Right kidney (tissue), 1 donor: ENCODE data around the gene FGF18.
"Not testable (repeated sequence)": the region's sequence is repeated elsewhere in the genome, so short reads cannot be mapped to it uniquely, and the experiment has no call there.

Experiments
- DNase-seq: peaks from one replicate; pipeline ENCODE4 v3.0.0-alpha.2; 2016

The FGF18 gene

GRCh38 chr5:171497494-171497893, 78.0 kb downstream of the FGF18 start:
- DNase-seq: not testable (repeated sequence)

- no peak for DNase-seq
Observed at GRCh38 chr5:171498166-171498565, 78.7 kb downstream of the FGF18 start.

- no peak for DNase-seq
Observed at GRCh38 chr5:171499611-171500010, 80.2 kb downstream of the FGF18 start.

GRCh38 chr5:171505473-171506043, 86.1 kb downstream of the FGF18 start:
- no peak for DNase-seq

- no peak for DNase-seq
Observed at GRCh38 chr5:171506951-171507350, 87.5 kb downstream of the FGF18 start.
